RWPE1 (cell line): ENCODE measurements around the gene SALL1.

Source experiments
- CTCF ChIA-PET: fragments of 350-600 bp; sonication (Branson Sonifier 250); formaldehyde crosslinking; extraction: SDS; loops from one replicate; lab custom pipeline; 2021; lab: Yijun Ruan, JAX
- POLR2A ChIA-PET: fragments of 400-600 bp; formaldehyde crosslinking; extraction: SDS; loops from one replicate; lab custom pipeline; 2020; ENCODE audit warnings: antibody characterized with exemption; ENCODE audit not compliant: low non-redundant PET; lab: Yijun Ruan, JAX
- DNase-seq: peaks from one replicate; pipeline ENCODE4 v3.0.0; 2012; ENCODE audit warnings: low spot score
- H3K27ac ChIP-seq: fragments of 450-650 bp; 2 replicates; pipeline ENCODE4 v1.5.1; 2017
- TF ChIP-seq, protein P1 (sequence below): fragments of 450-650 bp; conservative IDR thresholded peaks from 2 replicates; pipeline ENCODE4 v1.5.1; 2017; ENCODE audit warnings: low read depth, mild to moderate bottlenecking

SALL1 gene

GRCh38 chr16:51150165-51150887 lies 744 bp downstream of the SALL1 start:
- TF ChIP-seq, protein P1, sequence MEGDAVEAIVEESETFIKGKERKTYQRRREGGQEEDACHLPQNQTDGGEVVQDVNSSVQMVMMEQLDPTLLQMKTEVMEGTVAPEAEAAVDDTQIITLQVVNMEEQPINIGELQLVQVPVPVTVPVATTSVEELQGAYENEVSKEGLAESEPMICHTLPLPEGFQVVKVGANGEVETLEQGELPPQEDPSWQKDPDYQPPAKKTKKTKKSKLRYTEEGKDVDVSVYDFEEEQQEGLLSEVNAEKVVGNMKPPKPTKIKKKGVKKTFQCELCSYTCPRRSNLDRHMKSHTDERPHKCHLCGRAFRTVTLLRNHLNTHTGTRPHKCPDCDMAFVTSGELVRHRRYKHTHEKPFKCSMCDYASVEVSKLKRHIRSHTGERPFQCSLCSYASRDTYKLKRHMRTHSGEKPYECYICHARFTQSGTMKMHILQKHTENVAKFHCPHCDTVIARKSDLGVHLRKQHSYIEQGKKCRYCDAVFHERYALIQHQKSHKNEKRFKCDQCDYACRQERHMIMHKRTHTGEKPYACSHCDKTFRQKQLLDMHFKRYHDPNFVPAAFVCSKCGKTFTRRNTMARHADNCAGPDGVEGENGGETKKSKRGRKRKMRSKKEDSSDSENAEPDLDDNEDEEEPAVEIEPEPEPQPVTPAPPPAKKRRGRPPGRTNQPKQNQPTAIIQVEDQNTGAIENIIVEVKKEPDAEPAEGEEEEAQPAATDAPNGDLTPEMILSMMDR, result no peak
- no peak for DNase-seq
- no peak overlapping the region for H3K27ac ChIP-seq
- POLR2A ChIA-PET, result no interaction called here
- CTCF ChIA-PET, result no interaction called here

- POLR2A ChIA-PET, result no interaction called here
- no peak for DNase-seq
- CTCF ChIA-PET, result interaction anchor here (0.6 kb wide), 1 partner anchor 612 kb away, joined by 3 read pairs; no protein-coding TSS in a partner anchor
- TF ChIP-seq, protein P1, result no peak
- no peak overlapping the region for H3K27ac ChIP-seq
Observed at GRCh38 chr16:51149721-51150164, 1.3 kb downstream of the SALL1 start.

- CTCF ChIA-PET, result interaction anchor here (0.6 kb wide), 2 partner anchors 551 to 612 kb away, joined by 3 to 4 read pairs; no protein-coding TSS in a partner anchor
- no peak overlapping the region for H3K27ac ChIP-seq
Observed at GRCh38 chr16:51149251-51149661, 1.8 kb downstream of the SALL1 start.

DNA sequence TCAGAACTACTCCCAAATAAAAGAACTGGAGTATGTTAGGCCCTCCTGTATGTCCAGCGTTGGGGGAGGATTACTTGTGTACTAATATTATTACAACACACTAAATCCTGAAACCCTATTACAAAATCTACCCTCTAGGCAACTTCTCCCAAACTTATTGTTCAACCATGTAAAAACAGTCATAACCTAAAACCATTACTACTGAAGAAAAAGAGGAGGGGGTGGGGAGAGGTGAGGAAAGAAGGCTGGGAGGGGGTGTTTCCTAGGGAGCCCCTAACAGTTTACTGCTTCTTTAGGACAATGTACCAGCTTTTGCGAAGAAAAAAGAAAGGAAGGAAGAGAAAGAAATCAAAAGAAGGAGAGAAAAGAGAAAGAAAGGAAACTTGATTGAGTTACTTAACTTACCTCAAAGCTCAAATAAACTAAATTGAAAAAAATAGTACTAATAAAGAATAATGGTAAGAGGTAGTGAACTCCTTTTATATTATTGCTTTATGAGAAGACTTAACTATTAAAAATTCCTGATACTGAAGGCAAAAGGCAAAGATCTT lies 2.3 kb downstream of the SALL1 start:
- CTCF ChIA-PET, result interaction anchor here (0.6 kb wide), 1 partner anchor 552 kb away, joined by 4 read pairs; no protein-coding TSS in a partner anchor
- POLR2A ChIA-PET, result no interaction called here
- no peak for DNase-seq
- no peak overlapping the region for H3K27ac ChIP-seq
- TF ChIP-seq, protein P1, result no peak

More at GRCh38 chr16:51149251-51149661, 1.8 kb downstream of the SALL1 start:
- TF ChIP-seq, protein P1, result no peak
- no peak for DNase-seq
- POLR2A ChIA-PET, result no interaction called here

GRCh38 chr16:51147776-51148677 lies 3.0 kb downstream of the SALL1 start:
- ChIA-PET POLR2A (no interaction called here), CTCF (interaction anchor here (0.6 to 0.7 kb wide), 3 partner anchors 105 to 553 kb away, joined by 3 to 4 read pairs (median 4); no protein-coding TSS in a partner anchor)
- no peak overlapping the region for H3K27ac ChIP-seq
- TF ChIP-seq, protein P1, result no peak
- no peak for DNase-seq
